IMR-90 (cell line): ENCODE measurements around the gene CAPN7. TPM values are rescaled to one million over a fixed set of nuclear protein-coding genes. Genes with fewer than 3 reads are reported as not detected.

Source experiments
- ATAC-seq: fragments of 200-7000 bp; cut with Tn5 transposase; 2 replicates; pipeline ENCODE4 v1.9.1; 2020; ENCODE audit warnings: low read depth, mild to moderate bottlenecking, moderate library complexity
- BruUV-seq: library from RNA; stranded (reverse); fragments of 400-500 nt; replicated peaks from 2 replicates; lab custom pipeline; 2021; lab: Mats Ljungman, UMichigan
- CTCF ChIA-PET: fragments of 300-600 bp; formaldehyde crosslinking; extraction: SDS; loops from one replicate; lab custom pipeline; 2021; ENCODE audit warnings: antibody characterized with exemption; lab: Yijun Ruan, JAX
- POLR2A ChIA-PET: fragments of 300-600 bp; sonication (Branson Sonifier 250); formaldehyde crosslinking; loops from one replicate; lab custom pipeline; 2022; ENCODE audit warnings: antibody characterized with exemption; ENCODE audit not compliant: unreplicated experiment; lab: Charles Lee
- DNase-seq: peaks from one replicate; pipeline ENCODE4 v3.0.0; 2013
- H2AFZ ChIP-seq: replicated peaks from 2 replicates; pipeline ENCODE3; 2013; ENCODE audit warnings: low read length, mild to moderate bottlenecking; ENCODE audit not compliant: poor library complexity
- H2AK5ac ChIP-seq: 2 replicates; pipeline ENCODE4 v1.6.1; 2013; ENCODE audit warnings: low read depth, low read length, inconsistent platforms
- H2AK9ac ChIP-seq: replicated peaks from 2 replicates; pipeline ENCODE3; 2013; ENCODE audit warnings: mild to moderate bottlenecking, low read depth, low read length, moderate library complexity; ENCODE audit not compliant: poor library complexity
- H2BK120ac ChIP-seq: 2 replicates; pipeline ENCODE4 v1.6.1; 2013; ENCODE audit warnings: low read depth, low read length, inconsistent platforms
- H2BK15ac ChIP-seq: 3 replicates; pipeline ENCODE4 v1.6.1; 2013; ENCODE audit warnings: low read depth, low read length, inconsistent platforms
- H2BK20ac ChIP-seq: 2 replicates; pipeline ENCODE4 v1.6.1; 2013; ENCODE audit warnings: low read depth, mild to moderate bottlenecking, inconsistent platforms, low read length, moderate library complexity
- H2BK5ac ChIP-seq: 2 replicates; pipeline ENCODE4 v1.6.1; 2013; ENCODE audit warnings: mild to moderate bottlenecking, low read depth, low read length, inconsistent platforms; ENCODE audit not compliant: poor library complexity, severe bottlenecking
- H3K14ac ChIP-seq: replicated peaks from 2 replicates; pipeline ENCODE4 v1.6.1; 2013; ENCODE audit warnings: low read depth, low read length, inconsistent platforms
- H3K18ac ChIP-seq: 2 replicates; pipeline ENCODE4 v1.6.1; 2013; ENCODE audit warnings: low read depth, low read length, control low read depth
- H3K23ac ChIP-seq: 2 replicates; pipeline ENCODE4 v1.6.1; 2013; ENCODE audit warnings: low read depth, low read length, inconsistent platforms
- H3K27ac ChIP-seq: 2 replicates; pipeline ENCODE4 v1.5.1; 2013; ENCODE audit warnings: mild to moderate bottlenecking, control low read depth, low read length; ENCODE audit not compliant: insufficient read depth
- H3K27me3 ChIP-seq: 2 replicates; pipeline ENCODE4 v1.6.1; 2013; ENCODE audit warnings: low read length; ENCODE audit not compliant: control insufficient read depth, insufficient read depth
- H3K36me3 ChIP-seq: 2 replicates; pipeline ENCODE4 v1.6.1; 2013; ENCODE audit warnings: low read length, mixed read lengths; ENCODE audit not compliant: control insufficient read depth, insufficient read depth
- H3K4ac ChIP-seq: 2 replicates; pipeline ENCODE4 v1.6.1; 2013; ENCODE audit warnings: low read depth, low read length, inconsistent platforms
- H3K4me1 ChIP-seq: 2 replicates; pipeline ENCODE4 v1.6.1; 2013; ENCODE audit warnings: low read length, mixed read lengths; ENCODE audit not compliant: control insufficient read depth, insufficient read depth
- H3K4me2 ChIP-seq: 2 replicates; pipeline ENCODE4 v1.6.1; 2013; ENCODE audit warnings: low read depth, mild to moderate bottlenecking, control low read depth, low read length, moderate library complexity
- H3K4me3 ChIP-seq: 2 replicates; pipeline ENCODE4 v1.5.1; 2013; ENCODE audit warnings: low read depth, mild to moderate bottlenecking, control low read depth, low read length, moderate library complexity; ENCODE audit not compliant: insufficient read depth
- H3K56ac ChIP-seq: 2 replicates; pipeline ENCODE4 v1.6.1; 2013; ENCODE audit warnings: low read length, inconsistent platforms; ENCODE audit not compliant: insufficient read depth; ENCODE audit errors: extremely low read depth
- H3K79me1 ChIP-seq, 2 experiments: 2 replicates each; pipeline ENCODE4 v1.6.1; 2013; ENCODE audit warnings: low read length in 2 of 2, inconsistent platforms in 1 of 2, low read depth in 1 of 2
- H3K9ac ChIP-seq: 2 replicates; pipeline ENCODE4 v1.6.1; 2013; ENCODE audit warnings: low read depth, low read length, control low read depth
- H3K9me1 ChIP-seq: 2 replicates; pipeline ENCODE4 v1.6.1; 2013; ENCODE audit warnings: low read length, inconsistent platforms; ENCODE audit not compliant: insufficient read depth
- H3K9me3 ChIP-seq: 2 replicates; pipeline ENCODE4 v1.6.1; 2013; ENCODE audit warnings: low read length; ENCODE audit not compliant: control insufficient read depth, insufficient read depth
- H4K20me1 ChIP-seq: 2 replicates; pipeline ENCODE4 v1.6.1; 2013; ENCODE audit warnings: low read length, inconsistent platforms; ENCODE audit not compliant: insufficient read depth
- H4K5ac ChIP-seq: 2 replicates; pipeline ENCODE4 v1.6.1; 2013; ENCODE audit warnings: mild to moderate bottlenecking, low read depth, low read length, control low read depth
- H4K8ac ChIP-seq, 2 experiments: 2 replicates each; pipeline ENCODE4 v1.6.1; 2013; ENCODE audit warnings: low read depth in 2 of 2, low read length in 2 of 2, control low read depth in 1 of 2, inconsistent platforms in 1 of 2
- H4K91ac ChIP-seq: 2 replicates; pipeline ENCODE4 v1.6.1; 2013; ENCODE audit warnings: low read depth, low read length, inconsistent platforms; ENCODE audit not compliant: insufficient read depth
- CEBPB ChIP-seq: IDR thresholded peaks from 2 replicates; pipeline ENCODE4 v1.6.1; 2012; ENCODE audit warnings: low read depth, low read length, improper control_type of control experiment
- CHD1 ChIP-seq: IDR thresholded peaks from 2 replicates; pipeline ENCODE4 v1.6.1; 2012; ENCODE audit warnings: low read depth, low read length, improper control_type of control experiment
- FOS ChIP-seq: fragments of 150-350 bp; IDR thresholded peaks from 2 replicates; pipeline ENCODE4 v1.6.1; 2016; ENCODE audit warnings: low read depth, low read length
- MXI1 ChIP-seq: IDR thresholded peaks from 2 replicates; pipeline ENCODE4 v1.6.1; 2012; ENCODE audit warnings: low read depth, mild to moderate bottlenecking, low read length, moderate library complexity, borderline replicate concordance
- NFE2L2 ChIP-seq: fragments of 150-350 bp; IDR thresholded peaks from 2 replicates; pipeline ENCODE4 v1.6.1; 2016; ENCODE audit warnings: low read depth, mild to moderate bottlenecking, low read length
- POLR2A ChIP-seq: IDR thresholded peaks from 2 replicates; pipeline ENCODE4 v1.6.1; 2012; ENCODE audit warnings: mild to moderate bottlenecking, low read depth, low read length
- RAD21 ChIP-seq: IDR thresholded peaks from 2 replicates; pipeline ENCODE4 v1.6.1; 2012; ENCODE audit warnings: low read length, improper control_type of control experiment
- RFX5 ChIP-seq: IDR thresholded peaks from 2 replicates; pipeline ENCODE4 v1.8.0; 2012; ENCODE audit warnings: low read depth, mild to moderate bottlenecking, low read length, moderate library complexity
- USF2 ChIP-seq: fragments of 150-350 bp; IDR thresholded peaks from 2 replicates; pipeline ENCODE4 v1.6.1; 2017; ENCODE audit warnings: mild to moderate bottlenecking, antibody characterized with exemption, low read length, low read depth
- WGBS, 2 experiments: methylation state at CpG; one replicate each; pipeline versions ENCODE4 v1.1.5 to v1.1.7; 2013; ENCODE audit warnings: missing lambda C conversion rate in 2 of 2; ENCODE audit not compliant: insufficient read length in 1 of 2; ENCODE audit errors: extremely low coverage in 2 of 2; 5-methylcytosine and 5-hydroxymethylcytosine counted together
- dilution Hi-C: fragments of 300-500 bp; cut with HindIII; formaldehyde crosslinking; loops from one replicate; pipeline ENCODE4 v1.14.3; 2018; ENCODE audit warnings: low sequenced_read_pairs; ENCODE audit not compliant: unreplicated experiment
- in situ Hi-C: fragments of 300-500 bp; cut with MboI; formaldehyde crosslinking; loops from 3 replicates; pipeline ENCODE4 v1.14.3; 2019; ENCODE audit warnings: low sequenced_read_pairs, inconsistent platforms, mixed read lengths
- intact Hi-C: fragments of 100-400 bp; cut with micrococcal nuclease; formaldehyde crosslinking; loops from 2 replicates; pipeline ENCODE4 v1.10.0; 2022
- polyA plus RNA-seq, 3 experiments: library from polyadenylated mRNA; depleted of rRNA; stranded (reverse); fragments of >200 nt; gene quantifications; 2 replicates each; pipeline ENCODE4 v1.2.3, GENCODE V29; 2012; ENCODE audit warnings: low replicate concordance in 1 of 3
- total RNA-seq: library from RNA; depleted of rRNA; stranded (reverse); fragments of >200 nt; gene quantifications from 2 replicates; pipeline ENCODE4 v1.2.3, GENCODE V29; 2012

CAPN7 gene
- total and polyA plus RNA-seq, 2 of the 4 experiments (the other 2 are of a cell fraction), result 14.5 to 21.3 TPM

- H3K4me2 ChIP-seq, result no peak overlapping the region
- 0 out of 4 replicates have a peak, but pooled peaks cover 0 to 2% of the 10 kb centered on the region in 2 experiments for H3K79me1 ChIP-seq
- WGBS, 2 experiments, result 94% methylated on average over 2 of the region's 4 CpGs; no CpG with 5 or more reads in 1 of the 2 experiments
- intact Hi-C loops, result no loop called here
- H3K14ac ChIP-seq, result no peak overlapping the region
- in situ Hi-C loops, result no loop called here
- H2BK5ac ChIP-seq, result no peak overlapping the region
- no peak overlapping the region for H3K23ac ChIP-seq
- DNase-seq, result no peak
- ChIA-PET POLR2A (no interaction called here), CTCF (interaction anchor here (1.1 kb wide), 1 partner anchor 142 kb away, joined by 4 read pairs; no protein-coding TSS in a partner anchor)
- no peak overlapping the region for H2BK15ac ChIP-seq
- H2BK120ac ChIP-seq, result no peak overlapping the region
- H3K4me1 ChIP-seq, result peaks cover 2% of the 10 kb centered on the region; the same call in 1 of the 2 replicates
- H4K5ac ChIP-seq, result no peak overlapping the region
- ATAC-seq, result no peak
- no peak overlapping the region for H2AK5ac ChIP-seq
- H3K4me3 ChIP-seq, result no peak overlapping the region
- H3K18ac ChIP-seq, result no peak overlapping the region
- TF ChIP-seq MXI1 (no peak), NFE2L2 (no peak), FOS (no peak), CEBPB (no peak), RAD21 (no peak), CHD1 (no peak), RFX5 (no peak), POLR2A (no peak), USF2 (no peak)
- no peak overlapping the region for H2BK20ac ChIP-seq
- H3K9me3 ChIP-seq, result no peaks in the 10 kb centered on the region
- H3K56ac ChIP-seq, result no peak overlapping the region
- no peak overlapping the region for H3K9ac ChIP-seq
- H2AFZ ChIP-seq, result no peak overlapping the region
- no peak overlapping the region for H4K91ac ChIP-seq
- H3K9me1 ChIP-seq, result peaks cover 4% of the 10 kb centered on the region; the same call in 1 of the 2 replicates
- no peaks in the 10 kb centered on the region for H4K20me1 ChIP-seq
- H3K36me3 ChIP-seq, result peaks cover 16% of the 10 kb centered on the region
- BruUV-seq, result no TSS peak
- no peak overlapping the region for H3K4ac ChIP-seq
- H3K27me3 ChIP-seq, result no peaks in the 10 kb centered on the region
- no peak overlapping the region for H2AK9ac ChIP-seq
- H4K8ac ChIP-seq, result no peak overlapping the region
- H3K27ac ChIP-seq, result no peak overlapping the region
- dilution Hi-C loops, result no loop called here
These were observed 57.1 kb downstream of the CAPN7 start for GRCh38 chr3:15263120-15263519.
